Spleen (tissue), 11 donors: ENCODE data around the gene CCL4L2. TPM values are rescaled to one million over a fixed set of nuclear protein-coding genes. Genes with fewer than 3 reads are reported as not detected.
"Not testable (repeated sequence)": the region's sequence is repeated elsewhere in the genome, so short reads cannot be mapped to it uniquely, and the experiment has no call there.

ENCODE experiments used
- DNase-seq: peaks from one replicate; pipeline ENCODE4 v3.0.0-alpha.2; 2020
- H3K27ac ChIP-seq, 8 donors: fragments of 200-600 bp; sonication (generic) in 7 of 8; 1 replicate in 4 of 8; 2 replicates in 4 of 8; pipeline versions ENCODE4 v1.5.0 to v1.8.0; 2016 to 2021; ENCODE audit warnings: inconsistent platforms in 4 of 8, mild to moderate bottlenecking in 4 of 8, moderate library complexity in 1 of 8
- H3K27me3 ChIP-seq, 7 donors: fragments of 200-600 bp; sonication (generic) in 6 of 7; replicated peaks in 1 of 7; 1 replicate in 4 of 7; 2 replicates in 3 of 7; pipeline versions ENCODE4 v1.5.0 to v1.8.0; 2016 to 2021; ENCODE audit warnings: inconsistent platforms in 3 of 7, mild to moderate bottlenecking in 1 of 7
- H3K36me3 ChIP-seq, 6 donors: fragments of 200-600 bp; sonication (generic) in 5 of 6; 1 replicate in 4 of 6; 2 replicates in 2 of 6; pipeline versions ENCODE4 v1.5.0 to v1.8.0; 2016 to 2021; ENCODE audit warnings: inconsistent platforms in 2 of 6
- H3K4me1 ChIP-seq, 6 donors: fragments of 200-600 bp; sonication (generic) in 5 of 6; 1 replicate in 3 of 6; 2 replicates in 3 of 6; pipeline versions ENCODE4 v1.5.0 to v1.8.0; 2016 to 2021; ENCODE audit warnings: inconsistent platforms in 3 of 6
- H3K4me3 ChIP-seq, 8 donors: fragments of 200-600 bp; sonication (generic) in 7 of 8; 1 replicate in 4 of 8; 2 replicates in 4 of 8; pipeline versions ENCODE4 v1.5.0 to v1.8.0; 2016 to 2021; ENCODE audit warnings: inconsistent platforms in 4 of 8, mild to moderate bottlenecking in 4 of 8, moderate library complexity in 2 of 8
- H3K9me3 ChIP-seq, 8 donors: fragments of 200-600 bp; sonication (generic) in 7 of 8; 1 replicate in 4 of 8; 2 replicates in 4 of 8; pipeline versions ENCODE4 v1.5.0 to v1.8.0; 2016 to 2021; ENCODE audit warnings: inconsistent platforms in 4 of 8
- CTCF ChIP-seq, 11 experiments: fragments of 200-600 bp in 7 of 11; fragments of 450-650 bp in 4 of 11; sonication (generic) in 4 of 11; IDR thresholded peaks in 8 of 11; conservative IDR thresholded peaks in 3 of 11; 1 replicate in 7 of 11; 2 replicates in 4 of 11; pipeline versions ENCODE4 v1.4.0 to v1.8.0; 2016 to 2021; ENCODE audit warnings: antibody characterized with exemption in 11 of 11, inconsistent platforms in 4 of 11, mild to moderate bottlenecking in 1 of 11
- POLR2A ChIP-seq, 3 donors: fragments of 450-650 bp; IDR thresholded peaks; one replicate each; pipeline ENCODE4 v1.5.1; 2017; ENCODE audit warnings: antibody characterized with exemption in 3 of 3, mild to moderate bottlenecking in 1 of 3
- POLR2AphosphoS5 ChIP-seq, 3 donors: sonication (generic); formaldehyde crosslinking; IDR thresholded peaks; one replicate each; pipeline ENCODE4 v1.5.1; 2017; ENCODE audit warnings: antibody characterized with exemption in 3 of 3
- WGBS, 5 donors: extraction: QIAGEN DNeasy Blood & Tissue Kit in 3 of 5; methylation state at CpG; one replicate each; pipeline versions ENCODE4 v1.1.5 to v1.1.7; 2013 to 2018; 5-methylcytosine and 5-hydroxymethylcytosine counted together
- intact Hi-C: fragments of 100-400 bp; cut with DNase I; formaldehyde crosslinking; loops from one replicate; pipeline ENCODE4 v1.15.0; 2023; ENCODE audit warnings: low total_unique reads
- polyA plus RNA-seq, 3 donors: library from polyadenylated mRNA; stranded (reverse); fragments of 200-250 nt; gene quantifications; one replicate each; pipeline ENCODE4 v1.2.1, GENCODE V29; 2013
- total RNA-seq, 7 donors: library from RNA; depleted of rRNA in 3 of 7; stranded (reverse); fragments of >200 nt in 3 of 7; fragmentation: NEBNext Ultra II Directional in 4 of 7; extraction: Animal tissue kit (Norgen Biotek cat#: 25700) in 4 of 7; gene quantifications; one replicate each; pipeline versions ENCODE4 v1.1.0 to v1.2.1, GENCODE V29; 2016 to 2021
- donor health status: healthy with polysubstance abuse.
- donor health status: DM: no; HTN: no; CAD: no; lungs with moderate emphysema.
- donor health status: DM: no; HTN: no; CAD: no.
- donor health status: Bipolar disorder and iron deficiency.
- donor health status: healthy.
- donor health status: DM: no; HTN: no; CAD: no.
- donor health status: DM: yes; HTN: yes; CAD: no.

Gene CCL4L2
- total and polyA plus RNA-seq, 10 donors = 2.3 to 22.2 (median 8.5) TPM; not detected in 1

GRCh38 chr17:36195434-36196130 is 15.3 kb upstream of the CCL4L2 start:
- no peak overlapping the region for H3K4me3 ChIP-seq
- intact Hi-C loops = no loop called here
- H3K9me3 ChIP-seq = no peaks in the 10 kb centered on the region
- H3K27ac ChIP-seq = peak overlapping the region in 7 of 8 donors; percentile 41 to 72 (median 66)
- H3K4me1 ChIP-seq = peaks cover 0 to 91% (median 60%) of the 10 kb centered on the region in 6 donors
- 76 to 87% (median 78%) methylated on average over 10 of the region's 10 CpGs for WGBS, 5 donors
- no peak for DNase-seq
- H3K36me3 ChIP-seq = no peaks in the 10 kb centered on the region
- TF ChIP-seq POLR2A (IDR thresholded peaks at IDR 0.05) (no peak), POLR2AphosphoS5 (IDR thresholded peaks at IDR 0.05) (peak in 1 of 3 donors; percentile 28)
- H3K27me3 ChIP-seq = peaks cover 0 to 4% (median 0%) of the 10 kb centered on the region in 7 donors

GRCh38 chr17:36196131-36196486 is 14.8 kb upstream of the CCL4L2 start:
- Histone ChIP-seq H3K4me1 (peaks cover 0 to 87% (median 56%) of the 10 kb centered on the region in 6 donors), H3K36me3 (no peaks in the 10 kb centered on the region), H3K4me3 (peak overlapping the region in 1 of 8 donors; percentile 29), H3K9me3 (no peaks in the 10 kb centered on the region), H3K27me3 (peaks cover 0 to 4% (median 0%) of the 10 kb centered on the region in 7 donors), H3K27ac (peak overlapping the region in 7 of 8 donors; percentile 41 to 72 (median 66))
- WGBS, 5 donors = 41 to 56% (median 50%) methylated on average over 3 of the region's 3 CpGs
- TF ChIP-seq POLR2AphosphoS5 (IDR thresholded peaks at IDR 0.05) (no peak), CTCF (IDR thresholded peaks at IDR 0.05 in 8 of 11, conservative IDR thresholded peaks at IDR 0.05 in 3 of 11) (no peak), POLR2A (IDR thresholded peaks at IDR 0.05) (no peak)
- intact Hi-C loops = no loop called here
- no peak for DNase-seq

- Histone ChIP-seq H3K4me3 (peak overlapping the region in 1 of 8 donors; percentile 29), H3K27ac (peak overlapping the region in 6 of 8 donors; percentile 13 to 72 (median 68)), H3K27me3 (no peaks in the 10 kb centered on the region), H3K36me3 (no peaks in the 10 kb centered on the region), H3K9me3 (no peaks in the 10 kb centered on the region), H3K4me1 (peaks cover 0 to 87% (median 53%) of the 10 kb centered on the region in 6 donors)
- WGBS, 5 donors = 49 to 76% (median 57%) methylated on average over 4 of the region's 4 CpGs
- intact Hi-C loops = no loop called here
- no peak for DNase-seq
- no peak for TF ChIP-seq CTCF (IDR thresholded peaks at IDR 0.05 in 8 of 11, conservative IDR thresholded peaks at IDR 0.05 in 3 of 11)
- no peak for TF ChIP-seq POLR2AphosphoS5 (IDR thresholded peaks at IDR 0.05)
- TF ChIP-seq POLR2A (IDR thresholded peaks at IDR 0.05) = no peak
These were observed 13.5 kb upstream of the CCL4L2 start for GRCh38 chr17:36197387-36197703.

- Histone ChIP-seq H3K4me3 (no peak overlapping the region), H3K36me3 (no peaks in the 10 kb centered on the region), H3K9me3 (no peaks in the 10 kb centered on the region), H3K27me3 (no peaks in the 10 kb centered on the region), H3K27ac (peak overlapping the region in 5 of 8 donors; percentile 39 to 66 (median 58)), H3K4me1 (peaks cover 0 to 88% (median 60%) of the 10 kb centered on the region in 6 donors)
- no peak for DNase-seq
- TF ChIP-seq CTCF (IDR thresholded peaks at IDR 0.05 in 8 of 11, conservative IDR thresholded peaks at IDR 0.05 in 3 of 11) (no peak), POLR2A (IDR thresholded peaks at IDR 0.05) (no peak), POLR2AphosphoS5 (IDR thresholded peaks at IDR 0.05) (no peak)
- WGBS, 5 donors = 29 to 46% (median 36%) methylated on average over 7 of the region's 7 CpGs
- intact Hi-C loops = no loop called here
These were observed 11.9 kb upstream of the CCL4L2 start for GRCh38 chr17:36198831-36199465.

- H3K9me3 ChIP-seq, DNase-seq, H3K4me3 ChIP-seq, H3K36me3 ChIP-seq, intact Hi-C loops, H3K27me3 ChIP-seq: not testable (repeated sequence)
- Histone ChIP-seq H3K4me1 (peaks cover 0 to 78% (median 52%) of the 10 kb centered on the region in 6 donors), H3K27ac (peak overlapping the region in 1 of 8 donors; percentile 26)
- 78 to 98% (median 92%) methylated on average over 1 to 4 of the region's 4 CpGs for WGBS, 5 donors
These were observed 9.8 kb upstream of the CCL4L2 start for GRCh38 chr17:36201102-36201501.

GRCh38 chr17:36201506-36201905 is 9.4 kb upstream of the CCL4L2 start:
- 57 to 67% (median 66%) methylated on average over 7 to 8 of the region's 8 CpGs for WGBS, 5 donors

More at GRCh38 chr17:36201506-36201905, 9.4 kb upstream of the CCL4L2 start:
- Histone ChIP-seq H3K27ac (peak overlapping the region in 3 of 8 donors; percentile 26 to 64 (median 29)), H3K4me1 (peaks cover 0 to 78% (median 48%) of the 10 kb centered on the region in 6 donors)
- H3K4me3 ChIP-seq, H3K9me3 ChIP-seq, intact Hi-C loops, DNase-seq, H3K27me3 ChIP-seq, H3K36me3 ChIP-seq: not testable (repeated sequence)
